HT-29 (cell line): ENCODE measurements around the gene NEAT1. TPM values are rescaled to one million over a fixed set of nuclear protein-coding genes. Genes with fewer than 3 reads are reported as not detected.
A peak's percentile ranks its signal among the peaks of the same experiment; 100 is the strongest.
"Not testable (repeated sequence)": the region's sequence is repeated elsewhere in the genome, so short reads cannot be mapped to it uniquely, and the experiment has no call there.

ENCODE experiments used
- DNase-seq: peaks from one replicate; pipeline ENCODE4 v3.0.0-alpha.2; 2015; ENCODE audit warnings: low spot score
- total RNA-seq: library from RNA; depleted of rRNA; stranded (reverse); fragments of >200 nt; shearing (Covaris generic); gene quantifications from 2 replicates; pipeline ENCODE4 v1.2.3, GENCODE V29; 2014

The NEAT1 gene
- total RNA-seq, 1 experiment from 2014 or later: 61.5 TPM

DNA sequence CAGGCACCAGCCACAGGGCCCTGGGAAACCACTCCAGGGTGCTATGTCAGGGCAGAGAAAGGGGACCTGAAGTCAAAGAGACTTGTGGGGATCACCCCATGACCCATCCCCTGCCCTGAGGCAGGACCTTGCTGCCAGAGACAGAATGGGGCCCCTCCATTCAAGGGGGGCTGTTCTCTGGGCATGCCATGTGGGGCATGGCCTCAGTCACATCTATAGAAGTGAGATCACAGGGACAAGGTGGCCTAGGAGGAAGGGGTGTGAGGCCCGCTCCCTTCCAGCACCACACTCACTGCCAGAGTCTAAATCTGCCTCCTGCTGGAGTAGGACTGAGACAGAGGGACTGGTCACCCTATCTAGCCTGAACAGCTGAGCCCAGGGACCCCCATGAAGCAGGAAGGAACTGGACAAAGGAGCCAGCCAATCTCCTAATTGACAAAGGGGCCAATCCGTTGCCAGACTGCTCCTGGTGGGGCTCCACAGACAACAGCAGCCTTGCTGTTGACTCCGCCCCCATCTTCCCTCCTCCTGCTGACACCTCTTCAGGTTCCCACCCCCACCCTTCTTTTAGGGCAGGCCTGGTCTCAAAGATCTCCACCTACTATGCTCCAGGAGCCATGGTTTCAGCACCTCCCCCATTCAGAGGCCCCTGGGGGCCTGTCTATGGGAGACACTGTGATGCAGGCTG is 26.0 kb downstream of the NEAT1 start:
- peak; percentile 26 for DNase-seq

DNA sequence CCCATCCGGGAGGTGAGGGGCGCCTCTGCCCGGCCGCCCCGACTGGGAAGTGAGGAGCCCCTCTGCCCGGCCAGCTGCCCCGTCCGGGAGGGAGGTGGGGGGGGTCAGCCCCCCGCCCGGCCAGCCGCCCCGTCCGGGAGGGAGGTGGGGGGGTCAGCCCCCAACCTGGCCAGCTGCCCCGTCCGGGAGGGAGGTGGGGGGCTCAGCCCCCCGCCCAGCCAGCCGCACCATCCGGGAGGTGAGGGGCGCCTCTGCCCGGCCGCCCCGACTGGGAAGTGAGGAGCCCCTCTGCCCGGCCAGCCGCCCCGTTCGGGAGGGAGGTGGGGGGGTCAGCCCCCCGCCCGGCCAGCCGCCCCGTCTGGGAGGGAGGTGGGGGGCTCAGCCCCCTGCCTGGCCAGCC is 28.7 kb downstream of the NEAT1 start:
- not testable (repeated sequence) for DNase-seq

GRCh38 chr11:65452259-65452658 is 29.7 kb downstream of the NEAT1 start:
- DNase-seq: not testable (repeated sequence)

DNA sequence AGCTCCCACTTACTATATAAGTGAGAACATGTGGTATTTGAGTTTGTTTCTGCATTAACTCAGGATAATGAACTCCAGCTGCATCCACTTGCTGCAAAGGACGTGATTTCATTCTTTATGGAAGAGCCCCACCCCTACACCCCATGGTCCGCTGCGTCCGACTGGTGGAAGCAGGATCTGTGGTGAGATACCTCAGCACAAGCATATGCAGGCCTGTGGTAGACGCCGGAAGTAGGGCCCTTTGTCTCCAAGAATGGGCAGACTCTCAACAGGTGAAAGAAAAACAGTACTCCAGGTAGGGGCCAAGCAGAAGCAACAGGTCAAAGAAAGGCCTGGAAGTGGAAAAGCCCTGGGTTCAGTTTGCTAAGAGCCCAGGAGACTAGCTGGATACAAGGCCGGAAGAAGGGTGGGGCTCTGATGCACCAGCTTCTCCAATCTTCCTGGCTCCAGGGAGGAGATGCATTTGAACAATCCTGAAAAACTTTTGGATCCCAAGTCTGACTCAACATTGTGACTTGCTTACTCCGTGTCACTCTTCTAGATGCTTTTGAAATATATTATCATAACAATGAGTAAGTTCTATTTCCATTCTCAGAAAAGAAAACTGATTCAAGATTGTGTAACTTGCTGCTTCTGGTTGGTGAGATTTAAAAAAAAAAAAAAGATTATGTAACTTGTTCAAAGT is 30.4 kb downstream of the NEAT1 start:
- peak; percentile 10 for DNase-seq

DNA sequence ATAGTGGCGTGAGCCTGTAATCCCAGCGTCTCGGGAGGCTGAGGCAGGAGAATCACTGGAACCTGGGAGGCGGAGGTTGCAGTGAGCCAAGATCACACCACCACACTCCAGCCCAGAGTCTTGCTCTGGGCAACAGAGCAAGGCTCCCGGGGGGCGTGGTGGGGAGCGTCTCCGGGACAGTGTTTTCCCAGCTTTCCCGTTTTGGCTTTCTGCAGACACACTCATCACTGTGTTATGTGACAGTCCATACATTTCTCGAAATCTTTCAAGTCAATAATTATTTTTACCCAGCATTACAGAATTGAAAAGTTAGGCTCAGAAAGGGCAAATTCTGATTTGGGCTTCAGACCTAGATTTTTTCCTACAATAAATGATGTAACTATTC is 31.7 kb downstream of the NEAT1 start:
- no peak for DNase-seq

GRCh38 chr11:65454696-65455456 is 32.3 kb downstream of the NEAT1 start:
- DNase-seq: peak; percentile 92

GRCh38 chr11:65456418-65456817 is 33.8 kb downstream of the NEAT1 start:
- no peak for DNase-seq

GRCh38 chr11:65459552-65459951 is 37.0 kb downstream of the NEAT1 start:
- DNase-seq: no peak

DNA sequence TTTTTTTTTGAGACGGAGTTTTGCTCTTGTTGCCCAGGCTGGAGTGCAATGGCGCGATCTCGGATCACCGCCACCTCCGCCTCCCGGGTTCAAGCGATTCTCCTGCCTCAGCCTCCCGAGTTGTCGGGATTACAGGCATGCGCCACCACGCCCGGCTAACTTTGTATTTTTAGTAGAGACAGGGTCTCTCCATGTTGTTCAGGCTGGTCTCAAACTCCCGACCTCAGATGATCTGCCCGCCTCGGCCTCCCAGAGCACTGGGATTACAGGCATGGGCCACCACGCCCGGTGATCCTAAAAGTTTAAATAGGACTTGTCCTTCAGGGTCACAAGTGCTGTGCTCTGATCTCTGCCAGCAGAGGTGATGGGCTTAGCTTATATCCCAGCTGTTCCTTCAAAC is 42.9 kb downstream of the NEAT1 start:
- DNase-seq: not testable (repeated sequence)

- not testable (repeated sequence) for DNase-seq
These were observed 44.7 kb downstream of the NEAT1 start for GRCh38 chr11:65467306-65467705.

DNA sequence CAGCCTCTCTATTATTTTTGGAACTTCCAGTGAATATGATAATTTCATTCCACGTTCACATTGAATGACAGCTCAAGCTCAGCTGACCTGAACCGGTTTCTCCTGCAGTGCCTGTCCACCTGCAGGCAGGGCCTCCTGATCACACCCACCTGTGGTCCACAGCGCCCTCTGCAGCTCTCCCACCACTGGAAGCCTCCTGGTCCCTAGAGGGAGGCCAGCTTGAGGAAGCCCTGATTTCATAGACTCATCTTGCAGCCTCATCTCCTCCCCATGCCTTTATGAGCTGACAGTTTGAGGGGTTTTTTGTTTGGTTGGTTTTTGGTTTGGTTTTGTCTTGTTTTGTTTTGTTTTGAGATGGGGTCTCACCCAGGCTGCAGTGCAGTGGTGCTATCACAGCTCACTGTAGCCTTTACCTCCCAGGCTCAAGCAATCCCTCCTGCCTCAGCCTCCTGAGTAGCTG is 46.3 kb downstream of the NEAT1 start:
- peak; percentile 97 for DNase-seq

DNA sequence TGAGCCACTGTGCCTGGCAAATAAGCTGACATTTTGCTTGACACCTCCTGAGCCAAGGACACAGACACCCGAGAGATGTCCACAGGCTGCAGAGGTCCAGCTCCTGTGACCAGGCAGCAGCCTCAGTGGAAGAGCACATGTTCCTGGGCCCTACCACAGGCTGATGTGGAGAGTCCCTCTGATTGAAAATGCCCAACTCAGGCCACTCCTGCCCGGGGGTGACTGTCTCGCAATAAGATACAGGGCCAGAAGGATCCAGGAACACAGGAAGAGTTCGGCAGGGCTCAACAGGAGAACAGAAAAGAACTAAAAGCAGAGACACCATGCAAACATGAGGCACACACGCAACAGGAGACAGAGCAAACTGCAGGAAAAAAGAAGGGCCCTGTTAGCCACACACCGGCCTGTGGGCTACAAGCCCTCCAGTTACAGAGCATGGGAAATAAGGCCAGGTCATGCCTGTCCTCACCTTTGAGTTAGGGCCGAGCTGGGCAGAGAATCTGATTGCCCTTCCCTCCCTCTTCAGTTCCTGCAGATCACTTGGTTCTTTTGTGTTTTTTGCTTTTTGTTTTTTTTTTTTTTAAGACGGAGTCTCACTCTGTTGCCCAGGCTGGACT is 47.9 kb downstream of the NEAT1 start:
- DNase-seq: no peak

DNA sequence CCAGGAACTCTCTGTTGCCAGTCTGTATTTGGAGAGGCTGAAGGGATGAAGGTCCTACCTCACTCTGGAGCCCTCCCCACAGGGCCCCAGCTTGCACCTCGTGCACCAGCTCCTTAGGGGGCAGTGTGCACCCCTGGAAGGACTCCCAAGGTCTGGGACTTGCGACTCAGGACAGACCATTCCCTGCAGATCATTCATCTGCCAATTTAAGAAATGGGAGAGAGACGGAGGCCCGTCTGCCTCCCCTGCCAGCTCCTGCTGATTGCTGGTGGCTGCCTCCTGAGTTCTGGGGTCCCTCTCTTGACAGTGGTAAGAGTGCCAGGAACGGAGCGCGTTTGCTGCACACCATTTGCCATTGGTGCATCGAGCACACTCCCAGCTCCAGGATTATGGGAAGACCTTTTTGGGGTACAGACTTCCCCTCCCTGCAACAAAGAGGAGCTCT is 48.9 kb downstream of the NEAT1 start:
- peak; percentile 83 for DNase-seq

GRCh38 chr11:65472588-65473277 is 50.1 kb downstream of the NEAT1 start:
- DNase-seq: not testable (repeated sequence)

DNA sequence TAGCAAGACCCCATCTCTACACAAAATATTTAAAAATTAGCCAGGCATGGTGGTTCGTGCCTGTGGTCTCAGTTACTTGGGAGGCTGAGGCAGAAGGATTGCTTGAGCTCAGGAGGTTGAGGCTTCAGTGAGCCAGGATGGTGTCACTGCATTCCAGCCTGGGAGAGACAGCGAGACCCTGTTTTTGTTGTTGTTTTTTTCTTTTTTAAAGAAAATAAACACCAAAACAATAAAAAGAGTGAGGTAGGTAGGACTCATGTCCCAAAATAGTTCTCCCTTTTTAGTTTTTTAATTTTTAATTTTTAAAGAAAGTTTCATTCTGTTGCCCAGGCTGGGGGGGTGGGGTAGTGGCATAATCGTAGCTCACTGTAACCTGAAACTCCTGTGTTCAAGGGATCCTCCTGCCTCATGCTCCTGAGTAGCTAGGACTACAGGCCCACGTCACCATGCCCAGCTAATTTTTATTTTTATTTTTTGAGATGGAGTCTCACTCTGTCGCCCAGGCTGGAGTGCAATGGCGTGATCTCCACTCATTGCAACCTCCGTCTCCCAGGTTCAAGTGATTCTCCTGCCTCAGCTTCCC is 50.8 kb downstream of the NEAT1 start:
- DNase-seq: no peak

- peak; percentile 14 for DNase-seq
These were observed 52.3 kb downstream of the NEAT1 start for GRCh38 chr11:65474864-65475263.

- no peak for DNase-seq
These were observed 54.1 kb downstream of the NEAT1 start for GRCh38 chr11:65476632-65477148.

DNA sequence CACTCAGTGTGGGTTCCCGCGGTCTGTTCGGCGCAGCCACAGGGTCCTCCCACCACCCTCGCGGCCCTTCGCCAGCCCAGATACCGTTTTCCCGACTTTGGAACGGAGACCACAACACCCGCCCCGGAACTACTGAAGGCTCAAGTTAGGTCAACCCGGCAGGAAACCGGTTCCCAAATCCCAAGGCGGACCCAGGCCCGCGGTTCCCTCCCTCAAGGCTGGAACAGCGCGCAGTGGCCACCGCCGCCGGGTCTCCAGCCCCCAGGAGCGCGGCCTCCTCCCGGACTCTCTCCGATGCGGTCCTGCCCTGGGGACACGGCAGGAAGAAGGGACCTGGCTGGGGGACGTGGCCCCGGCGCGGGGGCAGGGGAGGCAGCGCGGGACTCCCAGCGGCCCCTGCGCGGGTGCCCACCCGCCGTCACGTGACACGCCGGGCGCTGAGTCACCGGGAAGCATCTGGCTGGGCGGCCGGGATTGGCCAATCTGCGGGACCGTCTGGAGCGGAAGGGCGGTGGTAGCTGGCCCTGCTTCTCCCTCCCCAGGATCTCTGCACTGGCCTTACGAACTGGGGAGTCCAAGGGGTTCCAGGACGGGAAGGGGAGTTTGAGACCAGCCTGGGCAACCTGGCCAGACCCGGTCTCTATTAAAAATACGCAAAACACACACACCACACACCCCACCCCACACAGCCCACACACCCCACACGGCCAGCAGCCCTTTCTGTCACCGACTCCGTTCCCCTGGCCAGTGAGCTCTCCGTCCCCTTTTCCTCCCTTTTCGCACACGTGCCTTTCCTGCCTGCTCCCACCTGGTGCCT is 54.8 kb downstream of the NEAT1 start:
- DNase-seq: peak; percentile 99

DNA sequence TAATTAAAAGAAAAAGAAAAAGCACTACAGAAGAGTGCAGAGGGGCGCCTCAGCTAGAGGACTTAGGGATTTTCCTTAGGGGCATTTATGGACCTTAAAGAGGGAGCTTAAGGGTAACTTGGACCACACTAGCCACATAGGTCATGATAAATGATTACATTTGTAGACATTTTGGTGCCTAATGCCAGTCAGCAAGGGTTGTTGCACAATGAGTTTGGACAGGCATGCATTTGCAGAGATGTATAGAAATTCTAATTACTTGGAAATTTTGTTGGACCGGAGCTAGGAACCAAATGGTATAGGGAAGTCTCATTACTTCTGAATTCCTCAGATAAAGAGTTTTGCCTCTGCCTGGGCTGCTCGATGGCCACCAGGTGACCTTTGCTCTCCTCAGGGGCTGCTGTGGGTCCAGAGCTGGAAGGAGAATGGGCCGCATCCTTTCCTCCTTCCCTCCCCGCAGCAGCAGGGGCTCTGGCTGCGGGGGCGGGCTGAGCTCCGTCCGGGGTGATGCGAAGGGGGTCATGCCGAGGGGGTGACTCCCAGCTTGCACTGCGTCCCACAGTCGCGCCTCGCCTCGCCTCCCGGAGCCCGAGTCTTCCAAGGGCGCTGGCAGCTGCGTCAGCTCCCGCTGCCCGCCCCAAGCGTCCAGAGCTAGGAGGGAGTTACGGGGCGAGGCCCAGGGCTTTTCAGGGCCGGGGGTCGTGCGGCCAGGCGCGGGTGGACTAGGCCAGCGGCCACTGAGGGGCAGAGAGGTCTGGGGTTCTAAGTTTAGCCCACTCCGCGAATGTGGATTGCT is 56.0 kb downstream of the NEAT1 start:
- peak; percentile 75 for DNase-seq
